Mesothelial cell of epicardium (in vitro differentiated cells): ENCODE results near the gene TPRKB. TPM values are rescaled to one million over a fixed set of nuclear protein-coding genes. Genes with fewer than 3 reads are reported as not detected.
"Not testable (repeated sequence)": the region's sequence is repeated elsewhere in the genome, so short reads cannot be mapped to it uniquely, and the experiment has no call there.

Experiments used
- DNase-seq, 2 experiments: peaks; one replicate each; pipeline ENCODE4 v3.0.0; 2021; ENCODE audit warnings: low spot score in 2 of 2; ENCODE audit not compliant: unreplicated experiment in 2 of 2
- H3K27ac Mint-ChIP-seq: 2 replicates; pipeline ENCODE4 v1.8.0; 2021; ENCODE audit warnings: mixed read lengths
- H3K27me3 Mint-ChIP-seq: 2 replicates; pipeline ENCODE4 v1.8.0; 2021; ENCODE audit warnings: low read depth, mixed read lengths
- H3K36me3 Mint-ChIP-seq: 2 replicates; pipeline ENCODE4 v1.8.0; 2021; ENCODE audit warnings: mixed read lengths
- H3K4me1 Mint-ChIP-seq: 2 replicates; pipeline ENCODE4 v1.8.0; 2021; ENCODE audit warnings: mixed read lengths
- H3K4me3 Mint-ChIP-seq: 2 replicates; pipeline ENCODE4 v1.8.0; 2021; ENCODE audit warnings: mild to moderate bottlenecking, moderate library complexity, mixed read lengths
- H3K9me3 Mint-ChIP-seq: 2 replicates; pipeline ENCODE4 v1.8.0; 2021; ENCODE audit warnings: mixed read lengths
- total RNA-seq: library from RNA; stranded (reverse); gene quantifications from 3 replicates; pipeline ENCODE4 v1.2.1, GENCODE V29; 2021
- TF ChIP-seq, protein P1 (sequence below): fragments of 200-600 bp; sonication (generic); IDR thresholded peaks from one replicate; pipeline ENCODE4 v1.5.0; 2021; ENCODE audit warnings: antibody characterized with exemption; ENCODE audit not compliant: unreplicated experiment

Gene TPRKB
- total RNA-seq, 1 donor from 2014 or later, result 35.0 TPM

DNA sequence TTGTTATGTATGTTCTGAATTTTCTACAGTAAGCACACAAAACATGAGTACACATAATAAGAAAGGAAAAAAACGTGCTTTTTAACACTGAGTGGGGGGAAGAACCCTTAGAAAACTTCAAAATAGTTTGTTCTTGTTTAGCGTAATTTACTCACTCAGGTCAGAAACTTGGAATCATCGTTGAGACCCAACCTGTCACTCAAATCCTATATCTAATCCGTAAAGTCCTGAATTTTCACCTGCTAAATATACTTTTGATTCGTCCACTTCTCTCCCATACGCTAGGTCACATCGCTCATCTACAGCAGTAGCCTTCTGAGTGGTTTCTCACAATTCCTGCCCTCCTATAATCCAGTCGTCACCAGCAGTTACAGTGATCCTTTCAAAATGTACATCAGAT, 767 bp downstream of the TPRKB start:
- Mint-ChIP-seq H3K9me3 (peaks cover 6% of the 10 kb centered on the region), H3K36me3 (peaks cover 25% of the 10 kb centered on the region), H3K4me1 (peaks cover 7% of the 10 kb centered on the region), H3K27me3 (peaks cover 22% of the 10 kb centered on the region), H3K27ac (peak overlapping the region; percentile 93), H3K4me3 (peak overlapping the region; percentile 89)
- TF ChIP-seq, protein P1, sequence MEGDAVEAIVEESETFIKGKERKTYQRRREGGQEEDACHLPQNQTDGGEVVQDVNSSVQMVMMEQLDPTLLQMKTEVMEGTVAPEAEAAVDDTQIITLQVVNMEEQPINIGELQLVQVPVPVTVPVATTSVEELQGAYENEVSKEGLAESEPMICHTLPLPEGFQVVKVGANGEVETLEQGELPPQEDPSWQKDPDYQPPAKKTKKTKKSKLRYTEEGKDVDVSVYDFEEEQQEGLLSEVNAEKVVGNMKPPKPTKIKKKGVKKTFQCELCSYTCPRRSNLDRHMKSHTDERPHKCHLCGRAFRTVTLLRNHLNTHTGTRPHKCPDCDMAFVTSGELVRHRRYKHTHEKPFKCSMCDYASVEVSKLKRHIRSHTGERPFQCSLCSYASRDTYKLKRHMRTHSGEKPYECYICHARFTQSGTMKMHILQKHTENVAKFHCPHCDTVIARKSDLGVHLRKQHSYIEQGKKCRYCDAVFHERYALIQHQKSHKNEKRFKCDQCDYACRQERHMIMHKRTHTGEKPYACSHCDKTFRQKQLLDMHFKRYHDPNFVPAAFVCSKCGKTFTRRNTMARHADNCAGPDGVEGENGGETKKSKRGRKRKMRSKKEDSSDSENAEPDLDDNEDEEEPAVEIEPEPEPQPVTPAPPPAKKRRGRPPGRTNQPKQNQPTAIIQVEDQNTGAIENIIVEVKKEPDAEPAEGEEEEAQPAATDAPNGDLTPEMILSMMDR, result no peak
- no peak for DNase-seq

DNA sequence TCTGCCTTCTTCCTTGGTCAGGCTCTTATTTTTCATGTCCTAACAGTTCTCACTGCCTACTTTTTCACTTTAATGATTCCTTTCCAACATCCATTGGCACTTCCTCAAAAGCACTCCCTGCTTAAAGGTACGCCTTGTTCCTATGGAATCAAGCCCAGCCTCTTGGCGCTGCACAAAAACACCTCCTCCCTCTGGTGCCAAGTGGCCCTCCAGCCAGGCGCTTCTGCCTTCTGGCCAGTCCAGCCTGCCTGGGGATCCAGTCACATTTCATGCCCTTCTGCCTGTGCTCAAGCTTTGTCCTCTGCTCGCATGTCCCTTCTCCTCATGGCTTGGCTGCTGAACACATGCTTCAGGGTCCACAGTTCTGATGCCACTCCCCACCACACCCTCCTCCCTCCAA, 6.3 kb downstream of the TPRKB start:
- peaks cover 35% of the 10 kb centered on the region for H3K36me3 Mint-ChIP-seq
- TF ChIP-seq, protein P1, result no peak

DNA sequence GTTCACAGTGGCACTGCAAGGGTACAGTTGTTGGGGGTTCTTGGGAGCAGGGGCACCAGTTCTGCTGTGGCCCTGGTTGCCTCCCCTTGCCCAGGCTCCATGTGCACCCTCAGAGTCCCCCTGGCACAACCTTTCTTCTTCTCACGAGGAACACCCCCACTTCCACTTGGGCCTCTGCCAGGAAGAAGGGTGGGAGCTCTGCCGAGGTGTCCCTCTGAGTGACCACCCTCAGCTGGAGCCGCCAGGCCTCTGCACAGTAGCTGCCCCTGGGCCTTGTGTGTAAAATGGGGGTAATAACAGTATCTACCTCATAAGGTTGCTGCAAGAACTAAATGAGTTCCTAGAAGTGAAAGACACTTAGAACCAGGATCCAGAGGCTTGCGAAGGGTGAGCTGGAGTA, 8.4 kb downstream of the TPRKB start:
- DNase-seq, result no peak
- H3K36me3 Mint-ChIP-seq, result peaks cover 33% of the 10 kb centered on the region
- H3K27ac Mint-ChIP-seq, result no peak overlapping the region

More for the DNA sequence above, 6.3 kb downstream of the TPRKB start:
- Mint-ChIP-seq H3K4me3 (no peak overlapping the region), H3K27me3 (no peaks in the 10 kb centered on the region), H3K4me1 (no peaks in the 10 kb centered on the region), H3K27ac (no peak overlapping the region), H3K9me3 (no peaks in the 10 kb centered on the region)
- no peak for DNase-seq

DNA sequence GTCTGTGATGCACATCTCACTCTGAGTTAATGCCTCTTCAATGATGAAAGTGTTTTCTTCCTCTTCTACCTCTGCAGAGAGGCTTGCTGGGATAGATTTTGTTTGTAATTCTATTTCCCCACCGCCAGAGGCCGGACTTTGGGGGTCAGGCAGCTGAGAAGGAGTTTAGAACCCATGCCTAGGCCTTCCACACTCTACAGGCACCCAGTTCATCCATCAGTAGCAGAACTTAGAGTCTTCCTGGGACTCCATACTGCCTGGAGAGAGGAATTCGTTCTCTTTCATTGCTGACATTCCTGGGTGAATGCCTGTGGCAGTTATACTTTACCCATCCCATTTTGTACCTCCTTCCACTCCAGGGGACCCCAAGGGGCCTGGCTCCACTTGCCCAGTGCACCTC, 9.1 kb downstream of the TPRKB start:
- H3K9me3 Mint-ChIP-seq, result peaks cover 6% of the 10 kb centered on the region
- TF ChIP-seq, protein P1, result no peak
- H3K4me3 Mint-ChIP-seq, result no peak overlapping the region
- no peak for DNase-seq
- peaks cover 28% of the 10 kb centered on the region for H3K36me3 Mint-ChIP-seq
- H3K27ac Mint-ChIP-seq, result no peak overlapping the region
- H3K27me3 Mint-ChIP-seq, result no peaks in the 10 kb centered on the region
- no peaks in the 10 kb centered on the region for H3K4me1 Mint-ChIP-seq

More for the DNA sequence above, 8.4 kb downstream of the TPRKB start:
- peaks cover under 1% of the 10 kb centered on the region for H3K9me3 Mint-ChIP-seq
- H3K27me3 Mint-ChIP-seq, result no peaks in the 10 kb centered on the region
- TF ChIP-seq, protein P1, result no peak
- H3K4me1 Mint-ChIP-seq, result no peaks in the 10 kb centered on the region
- no peak overlapping the region for H3K4me3 Mint-ChIP-seq

DNA sequence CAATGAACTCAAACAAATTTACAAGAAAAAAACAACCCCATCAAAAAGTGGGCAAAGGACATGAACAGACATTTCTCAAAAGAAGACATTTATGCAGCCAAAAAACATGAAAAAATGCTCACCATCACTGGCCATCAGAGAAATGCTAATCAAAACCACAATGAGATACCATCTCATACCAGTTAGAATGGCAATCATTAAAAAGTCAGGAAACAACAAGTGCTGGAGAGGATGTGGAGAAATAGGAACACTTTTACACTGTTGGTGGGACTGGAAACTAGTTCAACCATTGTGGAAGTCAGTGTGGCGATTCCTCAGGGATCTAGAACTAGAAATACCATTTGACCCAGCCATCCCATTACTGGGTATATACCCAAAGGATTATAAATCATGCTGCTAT, 10.5 kb downstream of the TPRKB start:
- not testable (repeated sequence) for H3K4me1 Mint-ChIP-seq, DNase-seq, H3K4me3 Mint-ChIP-seq, H3K27ac Mint-ChIP-seq, H3K27me3 Mint-ChIP-seq
- Mint-ChIP-seq H3K36me3 (peaks cover 20% of the 10 kb centered on the region), H3K9me3 (peaks cover 13% of the 10 kb centered on the region)

DNA sequence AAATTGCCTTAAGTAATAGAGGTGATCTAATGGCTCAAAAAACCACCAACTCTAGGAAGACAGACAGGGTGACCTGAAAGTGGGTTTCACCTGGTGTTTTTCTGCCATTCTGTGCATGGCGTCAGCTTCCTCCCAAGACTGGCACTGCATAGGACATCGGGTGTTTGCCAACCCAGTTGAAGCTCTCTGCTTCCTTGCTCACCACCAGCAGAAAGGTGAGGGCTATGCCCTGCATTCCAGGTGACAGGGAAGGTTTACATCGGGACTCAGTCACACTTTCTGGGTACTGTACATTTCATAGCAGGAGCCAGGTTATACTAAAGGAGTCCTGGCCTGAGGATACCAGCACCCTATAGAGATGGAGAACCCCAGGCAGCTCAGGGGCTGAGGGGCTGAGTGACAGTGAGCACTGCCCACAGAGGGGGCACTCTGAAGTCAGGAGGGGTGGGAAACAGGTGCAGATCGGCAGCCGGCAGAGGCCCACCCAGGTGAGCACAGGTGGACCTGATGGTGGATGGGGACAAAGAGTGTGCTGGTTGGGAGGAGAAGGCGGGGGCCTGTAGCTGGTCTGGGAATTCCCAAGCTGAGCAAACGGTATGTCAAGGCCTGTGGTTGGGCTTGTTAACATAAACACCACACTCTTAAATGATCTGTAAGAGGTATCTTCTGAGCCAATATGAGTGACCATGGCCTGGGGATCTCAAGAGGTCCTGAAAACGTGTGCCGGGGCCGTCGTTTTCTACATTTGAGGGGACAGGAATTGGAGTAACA, 18.1 kb downstream of the TPRKB start:
- peaks cover 27% of the 10 kb centered on the region for H3K9me3 Mint-ChIP-seq
- TF ChIP-seq, protein P1, result no peak
- H3K4me1 Mint-ChIP-seq, result peaks cover 2% of the 10 kb centered on the region
- no peak for DNase-seq
- peaks cover 39% of the 10 kb centered on the region for H3K27me3 Mint-ChIP-seq
- no peak overlapping the region for H3K4me3 Mint-ChIP-seq
- H3K36me3 Mint-ChIP-seq, result peaks cover 5% of the 10 kb centered on the region
- no peak overlapping the region for H3K27ac Mint-ChIP-seq
